Endodermal cell (in vitro differentiated cells): ENCODE data around the gene PPP1R26. TPM values are rescaled to one million over a fixed set of nuclear protein-coding genes. Genes with fewer than 3 reads are reported as not detected.
"Not testable (repeated sequence)": the region's sequence is repeated elsewhere in the genome, so short reads cannot be mapped to it uniquely, and the experiment has no call there.

Experiments used
- DNase-seq: peaks from one replicate; pipeline ENCODE4 v3.0.0-alpha.2; 2017
- H3K27ac ChIP-seq: 2 replicates; pipeline ENCODE4 v1.5.1; 2013; ENCODE audit warnings: mild to moderate bottlenecking, low read depth, low read length, moderate library complexity
- H3K27me3 ChIP-seq: 2 replicates; pipeline ENCODE4 v1.6.1; 2013; ENCODE audit warnings: mild to moderate bottlenecking, low read length, moderate library complexity; ENCODE audit not compliant: insufficient read depth, control insufficient read depth, poor library complexity, severe bottlenecking
- H3K36me3 ChIP-seq: 2 replicates; pipeline ENCODE4 v1.7.0; 2013; ENCODE audit warnings: mild to moderate bottlenecking, low read length, moderate library complexity; ENCODE audit not compliant: control insufficient read depth, insufficient read depth
- H3K4me1 ChIP-seq: one replicate; pipeline ENCODE4 v1.7.0; 2013; ENCODE audit warnings: low read length; ENCODE audit not compliant: control insufficient read depth, insufficient read depth
- H3K4me3 ChIP-seq: 2 replicates; pipeline ENCODE4 v1.5.1; 2013; ENCODE audit warnings: mild to moderate bottlenecking, low read length, moderate library complexity
- H3K9ac ChIP-seq: 2 replicates; pipeline ENCODE4 v1.6.1; 2013; ENCODE audit warnings: mild to moderate bottlenecking, low read length, moderate library complexity; ENCODE audit not compliant: poor library complexity, severe bottlenecking; ENCODE audit errors: extremely low read depth
- H3K9me3 ChIP-seq: 2 replicates; pipeline ENCODE4 v1.6.1; 2013; ENCODE audit warnings: mild to moderate bottlenecking, low read length, moderate library complexity; ENCODE audit not compliant: control insufficient read depth
- H3K27ac Mint-ChIP-seq: 2 replicates; pipeline ENCODE4 v1.8.0; 2020; ENCODE audit warnings: mixed read lengths
- H3K27me3 Mint-ChIP-seq: 2 replicates; pipeline ENCODE4 v1.8.0; 2021; ENCODE audit warnings: mild to moderate bottlenecking, mixed read lengths; ENCODE audit not compliant: insufficient read depth
- H3K36me3 Mint-ChIP-seq: 2 replicates; pipeline ENCODE4 v1.8.0; 2020; ENCODE audit warnings: low read depth, mixed read lengths
- H3K4me1 Mint-ChIP-seq: 2 replicates; pipeline ENCODE4 v1.8.0; 2020; ENCODE audit warnings: mixed read lengths
- H3K4me3 Mint-ChIP-seq: 2 replicates; pipeline ENCODE4 v1.8.0; 2020; ENCODE audit warnings: mild to moderate bottlenecking, moderate library complexity, mixed read lengths
- H3K9me3 Mint-ChIP-seq: 2 replicates; pipeline ENCODE4 v1.8.0; 2020; ENCODE audit warnings: mild to moderate bottlenecking, mixed read lengths
- WGBS, 2 experiments: methylation state at CpG; one replicate each; pipeline versions ENCODE4 v1.1.5 to v1.1.7; 2013; ENCODE audit warnings: missing lambda C conversion rate in 2 of 2, mixed read lengths in 1 of 2; ENCODE audit not compliant: insufficient coverage in 1 of 2, insufficient read length in 1 of 2; 5-methylcytosine and 5-hydroxymethylcytosine counted together
- total RNA-seq, 2 donors: library from RNA; stranded (reverse); fragmentation: NEBNext Ultra II Directional in 1 of 2; extraction: Animal tissue kit (Norgen Biotek cat#: 25700) in 1 of 2; gene quantifications; 2 replicates in 1 of 2; 3 replicates in 1 of 2; pipeline ENCODE4 v1.2.1, GENCODE V29; 2021
- TF ChIP-seq, protein P1 (sequence below): fragments of 200-600 bp; sonication (generic); conservative IDR thresholded peaks from 2 replicates; pipeline ENCODE4 v1.5.0; 2021; ENCODE audit warnings: antibody characterized with exemption, mild to moderate bottlenecking

The PPP1R26 gene
- total RNA-seq, 2 donors from 2014 or later, result 43.2 to 54.5 TPM

DNA sequence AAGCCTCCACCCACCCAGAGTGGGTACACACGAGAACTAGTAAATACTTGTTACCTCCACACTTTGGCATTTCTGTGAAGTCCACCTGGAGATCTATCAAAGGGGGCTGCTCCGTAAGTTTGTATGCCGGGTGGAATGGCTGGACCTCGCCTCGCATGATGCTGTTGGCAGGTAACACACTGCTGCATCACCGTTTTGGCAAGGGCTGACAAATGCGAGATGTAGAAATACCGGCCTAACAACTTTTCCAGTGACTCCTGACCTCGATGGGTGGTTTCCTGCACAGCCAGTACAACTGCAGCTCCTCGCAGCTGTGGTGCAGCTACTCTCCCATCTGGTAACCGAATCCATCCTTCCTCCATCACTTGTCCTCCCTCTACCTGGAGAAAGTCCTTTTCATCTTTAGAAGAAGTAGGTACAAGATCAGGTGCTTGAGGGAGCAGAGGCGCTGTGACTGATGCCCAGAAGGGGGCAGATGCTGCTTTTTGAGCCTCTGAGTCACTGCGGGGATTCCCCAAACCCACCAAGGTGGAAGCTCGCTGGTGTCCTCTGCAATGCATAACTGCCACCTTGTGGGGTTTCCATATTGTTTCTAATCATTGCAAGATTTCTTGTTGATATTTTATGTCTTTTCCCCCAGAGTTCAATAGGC lies 40.9 kb upstream of the PPP1R26 start:
- not testable (repeated sequence) for H3K27me3 ChIP-seq, H3K36me3 ChIP-seq, H3K4me3 Mint-ChIP-seq, H3K36me3 Mint-ChIP-seq, H3K4me3 ChIP-seq, H3K4me1 ChIP-seq, H3K27me3 Mint-ChIP-seq, H3K9ac ChIP-seq, H3K9me3 ChIP-seq, H3K27ac ChIP-seq, H3K27ac Mint-ChIP-seq
- H3K4me1 Mint-ChIP-seq, result peaks cover 37% of the 10 kb centered on the region
- WGBS, 2 experiments, result 84 to 94% methylated on average over 11 to 14 of the region's 14 CpGs
- peaks cover 24% of the 10 kb centered on the region for H3K9me3 Mint-ChIP-seq
- DNase-seq, result peak; percentile 77
- TF ChIP-seq, protein P1, sequence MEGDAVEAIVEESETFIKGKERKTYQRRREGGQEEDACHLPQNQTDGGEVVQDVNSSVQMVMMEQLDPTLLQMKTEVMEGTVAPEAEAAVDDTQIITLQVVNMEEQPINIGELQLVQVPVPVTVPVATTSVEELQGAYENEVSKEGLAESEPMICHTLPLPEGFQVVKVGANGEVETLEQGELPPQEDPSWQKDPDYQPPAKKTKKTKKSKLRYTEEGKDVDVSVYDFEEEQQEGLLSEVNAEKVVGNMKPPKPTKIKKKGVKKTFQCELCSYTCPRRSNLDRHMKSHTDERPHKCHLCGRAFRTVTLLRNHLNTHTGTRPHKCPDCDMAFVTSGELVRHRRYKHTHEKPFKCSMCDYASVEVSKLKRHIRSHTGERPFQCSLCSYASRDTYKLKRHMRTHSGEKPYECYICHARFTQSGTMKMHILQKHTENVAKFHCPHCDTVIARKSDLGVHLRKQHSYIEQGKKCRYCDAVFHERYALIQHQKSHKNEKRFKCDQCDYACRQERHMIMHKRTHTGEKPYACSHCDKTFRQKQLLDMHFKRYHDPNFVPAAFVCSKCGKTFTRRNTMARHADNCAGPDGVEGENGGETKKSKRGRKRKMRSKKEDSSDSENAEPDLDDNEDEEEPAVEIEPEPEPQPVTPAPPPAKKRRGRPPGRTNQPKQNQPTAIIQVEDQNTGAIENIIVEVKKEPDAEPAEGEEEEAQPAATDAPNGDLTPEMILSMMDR, result peak; percentile 81

GRCh38 chr9:135439514-135439913 lies 40.1 kb upstream of the PPP1R26 start:
- not testable (repeated sequence) for H3K9ac ChIP-seq, H3K27me3 ChIP-seq, DNase-seq, H3K4me1 ChIP-seq, H3K36me3 Mint-ChIP-seq, H3K9me3 ChIP-seq, H3K4me3 ChIP-seq, H3K4me3 Mint-ChIP-seq, H3K36me3 ChIP-seq, H3K27me3 Mint-ChIP-seq, H3K27ac ChIP-seq
- H3K27ac Mint-ChIP-seq, result peak overlapping the region; percentile 50
- H3K4me1 Mint-ChIP-seq, result peaks cover 37% of the 10 kb centered on the region
- 80 to 92% methylated on average over 6 to 7 of the region's 7 CpGs for WGBS, 2 experiments
- peaks cover 23% of the 10 kb centered on the region for H3K9me3 Mint-ChIP-seq

- Histone ChIP-seq H3K27ac (no peak overlapping the region), H3K27me3 (no peaks in the 10 kb centered on the region), H3K36me3 (no peaks in the 10 kb centered on the region), H3K4me3 (no peak overlapping the region), H3K9ac (no peak overlapping the region), H3K4me1 (no peaks in the 10 kb centered on the region), H3K9me3 (no peaks in the 10 kb centered on the region)
- Mint-ChIP-seq H3K9me3 (peaks cover 23% of the 10 kb centered on the region), H3K27me3 (peaks cover 2% of the 10 kb centered on the region), H3K27ac (no peak overlapping the region), H3K4me1 (peaks cover 37% of the 10 kb centered on the region), H3K4me3 (no peak overlapping the region), H3K36me3 (peaks cover 2% of the 10 kb centered on the region)
- TF ChIP-seq, protein P1, result no peak
- DNase-seq, result no peak
- WGBS, 2 experiments, result 92 to 94% methylated on average over 12 of the region's 12 CpGs
Observed at GRCh38 chr9:135439916-135440315, 39.7 kb upstream of the PPP1R26 start.

GRCh38 chr9:135440620-135441019 lies 39.0 kb upstream of the PPP1R26 start:
- H3K9me3 Mint-ChIP-seq, result peaks cover 23% of the 10 kb centered on the region
- Histone ChIP-seq H3K9ac (no peak overlapping the region), H3K27me3 (no peaks in the 10 kb centered on the region), H3K4me3 (no peak overlapping the region), H3K9me3 (no peaks in the 10 kb centered on the region), H3K36me3 (no peaks in the 10 kb centered on the region), H3K4me1 (no peaks in the 10 kb centered on the region), H3K27ac (no peak overlapping the region)
- H3K27me3 Mint-ChIP-seq, result peaks cover 2% of the 10 kb centered on the region
- DNase-seq, result no peak
- 91 to 94% methylated on average over 6 to 10 of the region's 10 CpGs for WGBS, 2 experiments
- no peak overlapping the region for H3K4me3 Mint-ChIP-seq
- H3K36me3 Mint-ChIP-seq, result peaks cover 2% of the 10 kb centered on the region
- TF ChIP-seq, protein P1, result peak; percentile 28
- peaks cover 37% of the 10 kb centered on the region for H3K4me1 Mint-ChIP-seq
- H3K27ac Mint-ChIP-seq, result no peak overlapping the region

DNA sequence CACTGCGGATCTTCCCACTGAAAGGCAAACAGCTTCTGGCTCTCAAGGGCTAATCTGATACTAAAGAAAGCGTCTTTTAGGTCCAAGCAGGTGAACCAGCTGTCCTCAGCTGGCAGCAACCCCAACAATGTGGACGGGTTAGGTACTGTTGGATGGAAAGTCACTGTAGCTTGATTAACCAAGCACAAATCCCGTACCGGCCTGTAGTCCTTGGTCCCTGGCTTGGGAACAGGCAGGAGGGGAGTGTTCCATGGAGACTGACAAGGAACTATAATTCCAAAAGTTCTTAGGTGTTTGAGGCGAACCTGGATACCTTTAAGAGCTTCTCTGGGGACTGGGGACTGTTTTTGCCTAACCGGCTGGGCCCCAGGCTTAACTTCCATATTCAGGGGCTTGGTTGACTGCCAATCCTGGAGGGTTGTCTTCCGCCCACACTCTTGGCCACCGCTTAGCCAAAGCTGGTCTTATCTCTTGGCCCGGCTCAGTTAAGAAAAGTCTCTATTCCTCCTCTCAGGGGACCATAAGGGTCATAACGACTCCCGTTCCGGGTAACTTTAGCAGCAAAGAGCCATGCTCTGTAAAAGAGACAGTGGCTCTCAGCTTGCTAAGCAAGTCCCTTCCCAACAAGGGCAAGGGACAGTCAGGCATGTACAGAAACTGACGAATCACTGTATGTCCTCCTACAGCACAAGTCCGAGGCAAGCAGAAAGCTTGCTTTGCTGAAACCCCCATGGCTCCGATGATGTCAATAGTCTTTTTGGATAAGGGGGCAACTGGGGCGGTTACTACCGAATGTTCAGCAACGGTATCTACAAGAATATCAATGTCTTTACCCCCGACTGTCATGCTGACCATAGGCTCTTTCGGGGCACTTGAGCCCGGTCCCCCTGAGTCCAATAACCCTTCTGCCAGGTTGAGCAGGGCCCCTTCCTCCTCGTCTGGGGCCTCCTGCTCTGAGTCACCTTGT lies 38.2 kb upstream of the PPP1R26 start:
- 88 to 92% methylated on average over 19 to 23 of the region's 23 CpGs for WGBS, 2 experiments
- not testable (repeated sequence) for H3K4me3 ChIP-seq, H3K4me3 Mint-ChIP-seq, H3K27me3 Mint-ChIP-seq, H3K36me3 ChIP-seq, H3K36me3 Mint-ChIP-seq, DNase-seq, H3K9ac ChIP-seq, H3K27ac Mint-ChIP-seq, H3K9me3 ChIP-seq, H3K27ac ChIP-seq, H3K27me3 ChIP-seq, H3K4me1 ChIP-seq
- Mint-ChIP-seq H3K9me3 (peaks cover 19% of the 10 kb centered on the region), H3K4me1 (peaks cover 37% of the 10 kb centered on the region)
